ENCODE results near the gene TENM3.
"Not testable (repeated sequence)": the region's sequence is repeated elsewhere in the genome, so short reads cannot be mapped to it uniquely, and the experiment has no call there.

The TENM3 gene

DNA sequence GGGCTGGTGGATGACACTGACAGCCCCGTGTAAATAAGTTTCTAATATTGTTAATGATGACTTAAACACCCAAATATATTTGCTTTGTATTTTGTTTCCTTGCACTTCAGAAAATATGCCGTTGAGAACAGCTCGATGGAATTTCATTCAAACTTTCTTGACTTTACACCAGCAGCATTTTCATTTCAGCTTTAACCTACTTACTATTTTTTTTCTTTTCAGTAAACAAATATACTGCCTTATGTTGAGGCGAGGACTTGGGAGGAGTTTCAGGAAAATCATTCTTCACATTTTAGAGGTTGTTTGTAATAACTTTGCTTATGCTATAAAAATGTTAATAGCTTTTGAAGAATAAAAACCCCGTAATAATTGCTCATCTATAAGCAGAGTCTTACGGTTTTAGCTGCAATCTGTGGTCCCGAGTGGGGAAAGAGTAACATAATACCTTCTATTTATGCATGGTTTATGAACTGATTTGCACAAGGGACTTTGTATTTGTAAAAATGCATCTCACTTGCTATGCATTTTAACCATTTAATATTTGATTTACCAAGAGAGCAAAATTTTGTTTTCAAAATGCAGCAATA, 14.1 kb upstream of the TENM3 start:
- H3K27ac ChIP-seq (ENCODE audit: low read depth, low read length) = no peak overlapping the region
- H3K4me1 ChIP-seq (ENCODE audit: control insufficient read depth, insufficient read depth, low read length) = peaks cover under 1% of the 10 kb centered on the region; the same call in 1 of the 2 replicates
- no peaks in the 10 kb centered on the region for H3K36me3 ChIP-seq (ENCODE audit: control insufficient read depth, insufficient read depth, low read length)
- no peak overlapping the region for H3K9ac ChIP-seq (ENCODE audit: low read depth, low read length)
- H3K27me3 ChIP-seq (ENCODE audit: control insufficient read depth, insufficient read depth, low read length) = no peaks in the 10 kb centered on the region
- H3K9me3 ChIP-seq (ENCODE audit: control insufficient read depth, insufficient read depth, low read length) = no peaks in the 10 kb centered on the region
- H3K4me3 ChIP-seq (ENCODE audit: low read depth, low read length) = no peak overlapping the region

DNA sequence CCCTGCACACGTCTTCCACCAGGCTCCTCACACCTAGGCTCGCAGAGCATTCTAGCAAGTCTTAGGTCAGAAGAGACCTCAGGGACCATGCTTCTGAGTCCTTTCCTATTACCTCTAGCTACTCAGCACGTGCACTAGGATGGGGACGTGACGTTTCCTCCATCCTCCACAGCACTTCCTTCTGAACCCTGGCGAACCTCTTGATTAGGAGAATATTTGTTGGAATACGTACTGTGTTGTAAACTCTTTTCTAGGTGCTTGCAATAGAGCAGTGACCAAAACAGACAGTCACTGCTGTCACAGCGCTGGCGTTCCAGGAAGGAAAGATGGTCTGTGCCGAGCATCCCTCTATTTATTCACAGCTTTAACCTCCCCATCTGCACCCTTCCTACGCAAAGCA, 12.9 kb upstream of the TENM3 start:
- Histone ChIP-seq H3K4me1 (ENCODE audit: control insufficient read depth, insufficient read depth, low read length) (no peaks in the 10 kb centered on the region), H3K27me3 (ENCODE audit: control insufficient read depth, insufficient read depth, low read length) (no peaks in the 10 kb centered on the region), H3K9me3 (ENCODE audit: control insufficient read depth, insufficient read depth, low read length) (no peaks in the 10 kb centered on the region), H3K36me3 (ENCODE audit: control insufficient read depth, insufficient read depth, low read length) (no peaks in the 10 kb centered on the region), H3K4me3 (ENCODE audit: low read depth, low read length) (no peak overlapping the region), H3K9ac (ENCODE audit: low read depth, low read length) (no peak overlapping the region), H3K27ac (ENCODE audit: low read depth, low read length) (no peak overlapping the region)

DNA sequence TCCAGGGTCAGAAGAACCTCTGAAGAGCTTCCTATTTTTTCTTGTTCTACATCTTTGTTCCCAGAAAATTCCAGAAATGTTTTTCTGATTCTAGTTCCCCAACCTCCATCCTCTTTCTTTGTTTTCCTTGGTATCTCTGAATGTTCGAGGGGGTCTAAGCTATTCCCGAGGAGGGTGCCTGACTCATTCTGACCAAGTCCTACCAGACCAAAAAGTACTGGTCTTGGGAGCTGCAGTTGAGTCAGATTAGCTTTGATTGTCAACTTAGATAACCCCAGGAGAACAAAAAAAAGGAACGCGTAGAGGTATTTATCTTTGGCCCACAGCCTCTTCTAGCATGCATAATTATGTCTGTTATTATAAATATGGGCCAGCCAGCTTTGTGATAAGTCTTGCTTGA, 12.1 kb upstream of the TENM3 start:
- Histone ChIP-seq H3K9me3 (ENCODE audit: control insufficient read depth, insufficient read depth, low read length) (no peaks in the 10 kb centered on the region), H3K27ac (ENCODE audit: low read depth, low read length) (no peak overlapping the region), H3K9ac (ENCODE audit: low read depth, low read length) (no peak overlapping the region), H3K4me1 (ENCODE audit: control insufficient read depth, insufficient read depth, low read length) (no peaks in the 10 kb centered on the region), H3K4me3 (ENCODE audit: low read depth, low read length) (no peak overlapping the region), H3K27me3 (ENCODE audit: control insufficient read depth, insufficient read depth, low read length) (no peaks in the 10 kb centered on the region), H3K36me3 (ENCODE audit: control insufficient read depth, insufficient read depth, low read length) (no peaks in the 10 kb centered on the region)

DNA sequence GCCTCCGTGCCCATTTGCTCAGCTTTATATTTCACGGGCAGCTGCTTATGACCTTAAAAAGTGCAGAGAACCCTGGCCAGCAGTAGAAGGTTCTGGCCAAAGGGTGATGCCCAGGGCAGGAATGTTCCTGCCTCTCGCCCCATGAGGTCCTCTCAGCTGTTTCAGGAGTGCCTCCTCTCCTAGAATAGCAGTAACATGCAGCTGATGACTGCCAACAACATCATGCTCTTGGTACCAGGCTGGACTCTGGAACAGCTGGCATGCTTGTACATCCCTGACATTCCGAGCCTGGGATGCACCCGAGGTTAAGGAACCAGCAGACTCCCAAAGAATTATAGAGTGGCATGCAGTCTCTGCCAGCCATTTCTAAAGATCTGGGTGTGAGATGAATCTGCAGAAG, 11.7 kb upstream of the TENM3 start:
- no peaks in the 10 kb centered on the region for H3K4me1 ChIP-seq (ENCODE audit: control insufficient read depth, insufficient read depth, low read length)
- H3K36me3 ChIP-seq (ENCODE audit: control insufficient read depth, insufficient read depth, low read length) = no peaks in the 10 kb centered on the region
- no peak overlapping the region for H3K9ac ChIP-seq (ENCODE audit: low read depth, low read length)
- H3K27ac ChIP-seq (ENCODE audit: low read depth, low read length) = no peak overlapping the region
- H3K9me3 ChIP-seq (ENCODE audit: control insufficient read depth, insufficient read depth, low read length) = no peaks in the 10 kb centered on the region
- no peaks in the 10 kb centered on the region for H3K27me3 ChIP-seq (ENCODE audit: control insufficient read depth, insufficient read depth, low read length)
- H3K4me3 ChIP-seq (ENCODE audit: low read depth, low read length) = no peak overlapping the region

DNA sequence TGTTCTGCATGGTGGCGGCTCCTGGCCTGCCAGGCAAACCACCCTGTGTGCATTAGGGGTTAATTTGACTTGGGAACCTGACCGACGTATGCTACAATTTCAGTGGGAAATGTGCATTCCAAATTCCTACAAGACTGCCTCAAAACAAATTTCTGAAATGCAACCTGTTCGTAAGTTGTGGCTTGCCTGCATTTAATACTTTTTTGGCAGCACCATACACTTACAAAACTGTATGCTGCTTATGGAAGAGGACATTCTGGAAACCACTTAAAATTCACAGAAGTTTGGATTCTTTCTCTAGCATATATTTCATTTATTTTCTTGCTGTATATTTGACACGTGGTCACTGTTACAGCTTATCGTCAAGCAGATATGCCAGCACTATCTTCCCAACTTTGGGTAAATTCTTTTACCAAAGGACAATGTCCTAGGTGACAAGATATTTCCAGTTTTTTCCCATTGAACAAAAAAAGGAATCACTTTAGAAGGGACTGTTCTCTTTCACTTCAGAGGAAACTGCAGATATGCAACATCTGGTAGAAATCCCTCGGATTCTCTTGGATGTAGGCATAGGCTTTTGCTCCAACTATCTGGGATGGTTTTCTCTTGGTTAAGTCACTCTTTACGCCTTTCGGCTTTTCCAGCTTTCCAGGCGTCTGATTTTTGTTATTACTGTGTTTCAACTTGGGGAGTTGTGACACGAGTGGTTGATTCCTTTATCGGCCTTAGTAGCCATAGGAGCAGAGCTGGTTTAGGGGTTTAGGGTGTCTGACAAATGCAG, 9.7 kb upstream of the TENM3 start:
- no peak overlapping the region for H3K27ac ChIP-seq (ENCODE audit: low read depth, low read length)
- H3K4me3 ChIP-seq (ENCODE audit: low read depth, low read length) = no peak overlapping the region
- H3K4me1 ChIP-seq (ENCODE audit: control insufficient read depth, insufficient read depth, low read length) = peaks cover 9% of the 10 kb centered on the region; the same call in 1 of the 2 replicates
- no peaks in the 10 kb centered on the region for H3K27me3 ChIP-seq (ENCODE audit: control insufficient read depth, insufficient read depth, low read length)
- H3K9me3 ChIP-seq (ENCODE audit: control insufficient read depth, insufficient read depth, low read length) = no peaks in the 10 kb centered on the region
- H3K36me3 ChIP-seq (ENCODE audit: control insufficient read depth, insufficient read depth, low read length) = no peaks in the 10 kb centered on the region
- H3K9ac ChIP-seq (ENCODE audit: low read depth, low read length) = no peak overlapping the region

DNA sequence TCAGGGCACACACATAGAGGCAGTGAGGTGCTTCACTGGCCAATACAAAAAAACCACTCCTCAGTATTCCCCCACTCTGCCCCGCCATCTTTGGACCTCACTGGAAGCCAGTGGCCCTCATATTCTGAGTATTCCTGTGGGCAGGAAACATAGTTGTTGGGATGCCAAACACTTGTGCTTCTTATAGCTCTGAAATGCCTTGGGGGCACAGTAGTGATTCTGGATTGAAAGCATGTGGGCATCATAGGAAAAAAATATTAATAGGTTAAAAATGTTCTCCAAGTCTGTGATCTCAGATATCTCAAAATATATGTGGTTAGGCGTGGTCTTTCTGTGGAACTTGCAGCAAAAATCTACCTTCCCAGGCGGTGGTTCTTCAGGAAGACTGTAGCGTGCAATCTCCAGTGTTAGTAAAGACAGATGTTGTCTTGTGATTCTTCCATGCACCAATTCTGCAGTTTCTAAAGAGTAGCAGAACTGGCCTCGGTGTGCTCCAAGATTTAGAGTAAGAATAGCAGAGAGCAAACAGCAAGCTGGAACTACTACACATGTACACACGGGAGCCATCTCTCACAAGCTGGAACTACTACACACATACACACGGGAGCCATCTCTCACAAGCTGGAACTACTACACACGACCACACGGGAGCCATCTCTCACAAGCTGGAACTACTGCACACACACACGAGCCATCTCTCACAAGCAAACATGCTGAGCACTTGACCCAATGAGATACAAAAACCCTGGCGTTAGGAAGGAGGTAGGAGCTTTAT, 8.0 kb upstream of the TENM3 start:
- Histone ChIP-seq H3K4me3 (ENCODE audit: low read depth, low read length) (no peak overlapping the region), H3K9me3 (ENCODE audit: control insufficient read depth, insufficient read depth, low read length) (no peaks in the 10 kb centered on the region), H3K36me3 (ENCODE audit: control insufficient read depth, insufficient read depth, low read length) (no peaks in the 10 kb centered on the region), H3K4me1 (ENCODE audit: control insufficient read depth, insufficient read depth, low read length) (peaks cover 21% of the 10 kb centered on the region), H3K27me3 (ENCODE audit: control insufficient read depth, insufficient read depth, low read length) (no peaks in the 10 kb centered on the region), H3K9ac (ENCODE audit: low read depth, low read length) (no peak overlapping the region), H3K27ac (ENCODE audit: low read depth, low read length) (no peak overlapping the region)

DNA sequence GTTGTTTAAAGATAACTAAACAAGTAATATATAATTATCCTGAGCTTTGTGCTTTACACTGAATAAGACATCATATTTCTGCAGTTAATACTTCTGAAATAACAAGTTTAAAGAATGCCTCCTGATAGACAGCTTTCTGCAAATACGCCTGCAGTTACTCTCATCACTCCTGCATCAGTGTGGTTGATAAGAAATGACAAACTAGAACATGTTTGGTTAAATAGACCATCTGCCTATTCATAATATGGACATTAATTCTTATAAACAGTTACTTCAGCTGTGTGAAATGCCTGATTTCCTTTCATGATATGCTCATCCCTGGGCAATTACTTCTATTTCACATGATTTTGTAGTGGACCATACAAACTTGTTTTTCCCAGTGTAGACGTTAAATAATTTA, 7.0 kb upstream of the TENM3 start:
- peaks cover 30% of the 10 kb centered on the region for H3K4me1 ChIP-seq (ENCODE audit: control insufficient read depth, insufficient read depth, low read length)
- no peak overlapping the region for H3K4me3 ChIP-seq (ENCODE audit: low read depth, low read length)
- H3K27ac ChIP-seq (ENCODE audit: low read depth, low read length) = no peak overlapping the region
- no peak overlapping the region for H3K9ac ChIP-seq (ENCODE audit: low read depth, low read length)
- H3K36me3 ChIP-seq (ENCODE audit: control insufficient read depth, insufficient read depth, low read length) = no peaks in the 10 kb centered on the region
- H3K9me3 ChIP-seq (ENCODE audit: control insufficient read depth, insufficient read depth, low read length) = no peaks in the 10 kb centered on the region
- no peaks in the 10 kb centered on the region for H3K27me3 ChIP-seq (ENCODE audit: control insufficient read depth, insufficient read depth, low read length)

DNA sequence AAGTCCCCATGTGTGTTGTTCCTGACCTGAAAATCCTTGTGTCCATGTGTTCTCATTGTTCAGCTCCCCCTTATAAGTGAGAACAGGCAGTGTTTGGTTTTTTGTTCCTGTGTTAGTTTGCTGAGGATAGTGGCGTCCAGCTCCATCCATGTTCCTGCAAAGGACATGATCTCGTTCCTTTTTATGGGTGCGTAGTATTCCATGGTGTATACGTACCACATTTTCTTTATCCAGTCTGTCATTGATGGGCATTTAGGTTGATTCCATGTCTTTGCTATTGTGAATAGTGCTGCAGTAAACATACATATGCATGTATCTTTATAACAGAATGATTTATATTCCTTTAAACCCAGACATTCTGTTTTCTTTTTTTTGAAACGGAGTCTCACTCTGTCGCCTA, 6.2 kb upstream of the TENM3 start:
- H3K9me3 ChIP-seq (ENCODE audit: control insufficient read depth, insufficient read depth, low read length); H3K27me3 ChIP-seq (ENCODE audit: control insufficient read depth, insufficient read depth, low read length); H3K4me3 ChIP-seq (ENCODE audit: low read depth, low read length); H3K27ac ChIP-seq (ENCODE audit: low read depth, low read length); H3K9ac ChIP-seq (ENCODE audit: low read depth, low read length); H3K36me3 ChIP-seq (ENCODE audit: control insufficient read depth, insufficient read depth, low read length): not testable (repeated sequence)
- H3K4me1 ChIP-seq (ENCODE audit: control insufficient read depth, insufficient read depth, low read length) = peaks cover 30% of the 10 kb centered on the region

DNA sequence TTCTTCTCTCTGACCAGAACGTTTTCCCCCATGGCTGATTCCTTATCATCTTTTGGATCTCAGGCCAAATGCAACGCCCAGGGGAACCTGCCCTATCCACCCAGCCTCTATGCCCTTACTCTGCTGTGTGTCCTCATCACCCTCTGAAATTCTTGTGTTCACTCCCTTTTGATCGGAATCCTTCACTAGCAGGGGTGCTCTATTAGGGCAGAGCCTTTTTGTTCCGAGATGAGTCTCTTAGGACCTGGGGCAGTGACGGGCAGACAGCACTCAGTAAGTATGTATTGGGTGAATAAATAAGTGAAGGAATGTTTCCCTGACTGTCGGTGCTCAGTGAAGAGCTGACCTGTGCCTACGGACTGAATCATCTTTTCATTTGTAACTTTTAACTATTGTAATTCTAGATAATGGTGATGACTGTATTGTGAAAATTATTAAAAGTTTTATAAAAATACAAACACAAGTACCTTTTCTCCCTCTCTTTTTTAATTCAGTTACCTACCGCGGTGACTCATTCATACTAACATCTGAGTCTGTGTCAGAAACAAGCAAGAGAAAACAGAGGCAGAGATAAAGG, 4.8 kb upstream of the TENM3 start:
- no peak overlapping the region for H3K9ac ChIP-seq (ENCODE audit: low read depth, low read length)
- H3K36me3 ChIP-seq (ENCODE audit: control insufficient read depth, insufficient read depth, low read length) = no peaks in the 10 kb centered on the region
- H3K4me3 ChIP-seq (ENCODE audit: low read depth, low read length) = no peak overlapping the region
- H3K27me3 ChIP-seq (ENCODE audit: control insufficient read depth, insufficient read depth, low read length) = no peaks in the 10 kb centered on the region
- no peaks in the 10 kb centered on the region for H3K9me3 ChIP-seq (ENCODE audit: control insufficient read depth, insufficient read depth, low read length)
- H3K27ac ChIP-seq (ENCODE audit: low read depth, low read length) = peak overlapping the region; percentile 73
- peaks cover 33% of the 10 kb centered on the region for H3K4me1 ChIP-seq (ENCODE audit: control insufficient read depth, insufficient read depth, low read length)

DNA sequence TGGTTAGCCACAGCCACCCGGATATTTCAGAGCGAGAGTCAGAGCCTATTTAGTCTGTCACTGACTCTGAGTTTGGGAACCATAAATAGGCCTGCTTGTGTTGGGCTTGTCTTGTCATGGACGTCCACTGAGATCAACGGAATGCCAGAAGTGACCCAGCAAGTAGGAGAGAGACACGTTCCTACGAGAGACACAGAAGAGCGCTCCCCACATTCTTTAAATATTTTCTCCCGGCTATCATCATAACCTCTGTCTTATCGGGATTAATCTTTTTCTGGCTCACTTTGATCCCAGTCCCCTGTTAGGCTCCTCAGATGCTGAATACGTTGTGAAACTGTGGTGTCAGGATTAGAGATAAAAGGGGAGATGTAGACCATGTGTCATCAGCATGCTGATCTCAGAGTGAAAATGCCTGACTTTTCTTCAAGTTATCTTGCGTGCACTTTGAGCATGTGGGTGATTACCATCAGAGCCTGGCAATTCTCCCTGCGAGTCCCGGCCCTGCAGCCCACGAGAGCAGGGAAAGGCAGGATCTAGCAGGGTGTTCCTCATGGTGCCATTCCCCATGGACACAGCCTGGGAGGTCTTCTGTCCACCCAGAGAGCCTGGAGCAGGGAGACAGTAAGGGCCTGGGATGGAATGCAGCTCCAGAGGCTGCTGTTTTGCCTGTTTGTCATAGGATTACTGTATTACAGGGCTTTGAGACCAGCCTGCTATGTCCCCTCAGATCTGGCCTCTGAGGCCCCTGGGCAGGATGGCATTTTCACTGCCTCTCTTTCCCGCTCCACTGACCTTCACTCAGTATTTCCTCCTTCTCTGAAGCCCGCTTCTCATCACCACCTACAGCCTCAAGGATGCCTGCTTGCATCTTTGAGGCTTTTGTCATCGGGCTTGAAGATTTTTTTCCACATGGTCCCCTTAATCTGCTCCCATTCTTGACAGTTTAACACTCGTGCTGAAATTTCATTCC, 2.8 kb upstream of the TENM3 start:
- Histone ChIP-seq H3K27me3 (ENCODE audit: control insufficient read depth, insufficient read depth, low read length) (no peaks in the 10 kb centered on the region), H3K9me3 (ENCODE audit: control insufficient read depth, insufficient read depth, low read length) (no peaks in the 10 kb centered on the region), H3K36me3 (ENCODE audit: control insufficient read depth, insufficient read depth, low read length) (no peaks in the 10 kb centered on the region), H3K4me3 (ENCODE audit: low read depth, low read length) (no peak overlapping the region), H3K9ac (ENCODE audit: low read depth, low read length) (no peak overlapping the region; the same call in 1 of the 2 replicates), H3K4me1 (ENCODE audit: control insufficient read depth, insufficient read depth, low read length) (peaks cover 40% of the 10 kb centered on the region), H3K27ac (ENCODE audit: low read depth, low read length) (peak overlapping the region; percentile 71)
